BLaER1 (cell line): ENCODE results near the gene EPAS1.

Source experiments
- H3K27ac ChIP-seq: shearing (Covaris generic); formaldehyde crosslinking; 2 replicates; pipeline ENCODE4 v1.8.1; 2022
- H3K27me3 ChIP-seq: shearing (Covaris generic); formaldehyde crosslinking; 2 replicates; pipeline ENCODE4 v1.8.1; 2022
- H3K36me3 ChIP-seq: shearing (Covaris generic); formaldehyde crosslinking; 2 replicates; pipeline ENCODE4 v1.8.1; 2022
- H3K4me1 ChIP-seq: shearing (Covaris generic); formaldehyde crosslinking; 2 replicates; pipeline ENCODE4 v1.8.1; 2022
- H3K4me2 ChIP-seq: shearing (Covaris generic); formaldehyde crosslinking; 2 replicates; pipeline ENCODE4 v1.8.1; 2022
- H3K4me3 ChIP-seq: shearing (Covaris generic); formaldehyde crosslinking; 2 replicates; pipeline ENCODE4 v1.8.1; 2022
- H3K9ac ChIP-seq: shearing (Covaris generic); formaldehyde crosslinking; 2 replicates; pipeline ENCODE4 v1.8.1; 2022
- H3K9me3 ChIP-seq: shearing (Covaris generic); formaldehyde crosslinking; 2 replicates; pipeline ENCODE4 v1.8.1; 2022
- H4K20me1 ChIP-seq: shearing (Covaris generic); formaldehyde crosslinking; 2 replicates; pipeline ENCODE4 v1.8.1; 2022
- Cebpa-rat ChIP-seq: shearing (Covaris generic); IDR thresholded peaks from 2 replicates; pipeline ENCODE4 v1.8.1; 2022

Gene EPAS1

GRCh38 chr2:46355756-46356155 lies 58.5 kb downstream of the EPAS1 start:
- Histone ChIP-seq H3K9ac (no peak overlapping the region), H3K27ac (no peak overlapping the region), H4K20me1 (no peaks in the 10 kb centered on the region)

GRCh38 chr2:46356991-46357390 lies 59.8 kb downstream of the EPAS1 start:
- H3K9me3 ChIP-seq, result peaks cover 25% of the 10 kb centered on the region
- peak overlapping the region; percentile 57 for H3K4me2 ChIP-seq
- H4K20me1 ChIP-seq, result no peaks in the 10 kb centered on the region
- H3K9ac ChIP-seq, result no peak overlapping the region
- peaks cover 20% of the 10 kb centered on the region for H3K36me3 ChIP-seq
- no peak for TF ChIP-seq Cebpa-rat
- no peaks in the 10 kb centered on the region for H3K27me3 ChIP-seq
- peaks cover 76% of the 10 kb centered on the region for H3K4me1 ChIP-seq
- no peak overlapping the region for H3K4me3 ChIP-seq
- H3K27ac ChIP-seq, result 0 out of 2 replicates have a peak overlapping the region, but pooled peaks have one; percentile 14

More at GRCh38 chr2:46355756-46356155, 58.5 kb downstream of the EPAS1 start:
- Histone ChIP-seq H3K36me3 (peaks cover 14% of the 10 kb centered on the region), H3K4me1 (peaks cover 80% of the 10 kb centered on the region), H3K4me2 (peak overlapping the region; percentile 91; the same call in 1 of the 2 replicates), H3K4me3 (no peak overlapping the region), H3K9me3 (peaks cover 20% of the 10 kb centered on the region), H3K27me3 (no peaks in the 10 kb centered on the region)
- no peak for TF ChIP-seq Cebpa-rat

DNA sequence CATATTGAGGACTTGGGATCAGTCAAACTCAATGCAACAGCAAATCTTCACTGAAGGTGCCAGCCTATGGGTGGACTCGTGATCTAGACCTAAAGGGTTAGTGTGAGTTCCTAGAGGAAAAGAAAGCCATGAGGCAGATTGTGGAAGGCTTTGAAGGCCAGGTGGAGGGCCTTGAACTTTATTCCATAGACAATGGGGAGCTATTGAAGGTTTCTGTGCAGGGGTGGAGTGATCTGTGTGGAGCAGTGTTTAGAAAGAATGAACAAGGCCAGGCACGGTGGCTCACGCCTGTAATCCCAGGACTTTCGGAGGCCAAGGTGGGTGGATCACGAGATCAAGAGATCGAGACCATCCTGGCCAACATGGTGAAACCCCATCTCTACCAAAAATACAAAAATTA lies 61.5 kb downstream of the EPAS1 start:
- Histone ChIP-seq H3K27me3 (no peaks in the 10 kb centered on the region), H3K36me3 (peaks cover 20% of the 10 kb centered on the region), H3K4me2 (peak overlapping the region; percentile 57; the same call in 1 of the 2 replicates), H3K4me1 (peaks cover 76% of the 10 kb centered on the region), H3K9me3 (peaks cover 25% of the 10 kb centered on the region), H3K27ac (no peak overlapping the region; the same call in 1 of the 2 replicates), H4K20me1 (no peaks in the 10 kb centered on the region), H3K4me3 (no peak overlapping the region), H3K9ac (no peak overlapping the region)
- TF ChIP-seq Cebpa-rat, result no peak

GRCh38 chr2:46360303-46360702 lies 63.1 kb downstream of the EPAS1 start:
- Histone ChIP-seq H4K20me1 (no peaks in the 10 kb centered on the region), H3K27me3 (no peaks in the 10 kb centered on the region), H3K4me2 (no peak overlapping the region), H3K4me3 (no peak overlapping the region), H3K9ac (no peak overlapping the region), H3K36me3 (peaks cover 20% of the 10 kb centered on the region), H3K27ac (no peak overlapping the region), H3K4me1 (peaks cover 76% of the 10 kb centered on the region), H3K9me3 (peaks cover 25% of the 10 kb centered on the region)
- TF ChIP-seq Cebpa-rat, result no peak

DNA sequence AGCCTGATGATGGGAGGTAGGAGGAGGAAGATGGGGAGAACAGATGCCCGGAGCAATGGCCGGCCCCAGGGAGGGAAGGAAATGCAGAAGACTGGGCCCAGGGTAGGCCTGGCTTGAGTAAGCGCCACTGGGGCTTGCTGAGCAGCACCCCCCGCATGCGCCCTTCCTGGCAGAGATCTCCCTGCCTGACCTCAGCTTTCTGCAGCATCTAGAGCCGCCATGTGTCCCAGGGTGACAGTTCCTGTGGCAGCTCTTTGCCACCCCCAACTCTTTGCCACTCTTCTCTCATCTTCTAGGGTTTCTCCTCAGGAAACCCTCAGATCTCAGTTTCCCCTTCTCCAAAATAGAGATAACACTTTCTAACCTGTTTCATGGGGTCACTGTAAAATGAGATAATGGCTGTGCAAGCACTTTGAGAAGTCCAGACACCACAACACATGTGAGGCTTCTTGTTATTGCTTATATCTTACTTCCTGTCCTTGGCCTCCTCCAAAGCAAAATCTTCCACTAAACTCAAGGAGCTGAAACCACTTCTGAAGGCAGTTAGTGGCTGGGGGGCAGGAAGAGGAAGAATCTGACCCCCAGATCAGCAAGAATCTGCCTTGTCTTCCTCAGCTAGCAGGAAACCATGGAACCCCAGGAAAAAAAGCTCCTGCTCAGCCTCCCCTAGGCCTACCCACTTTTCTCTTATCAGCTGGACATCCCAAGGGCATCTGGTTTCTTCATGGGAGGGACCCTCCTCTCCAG lies 64.9 kb downstream of the EPAS1 start:
- Histone ChIP-seq H3K4me3 (no peak overlapping the region), H3K27ac (peak overlapping the region; percentile 63), H4K20me1 (no peaks in the 10 kb centered on the region), H3K9me3 (peaks cover 16% of the 10 kb centered on the region), H3K4me1 (peaks cover 69% of the 10 kb centered on the region), H3K9ac (no peak overlapping the region; the same call in 1 of the 2 replicates), H3K4me2 (peak overlapping the region; percentile 64), H3K27me3 (no peaks in the 10 kb centered on the region), H3K36me3 (peaks cover 9% of the 10 kb centered on the region; the same call in 1 of the 2 replicates)
- TF ChIP-seq Cebpa-rat, result no peak

- no peaks in the 10 kb centered on the region for H3K27me3 ChIP-seq
- no peaks in the 10 kb centered on the region for H4K20me1 ChIP-seq
- H3K27ac ChIP-seq, result peak overlapping the region; percentile 63; the same call in 1 of the 2 replicates
- peak overlapping the region; percentile 64 for H3K4me2 ChIP-seq
- peaks cover 9% of the 10 kb centered on the region; the same call in 1 of the 2 replicates for H3K36me3 ChIP-seq
- H3K9me3 ChIP-seq, result peaks cover 16% of the 10 kb centered on the region
- peaks cover 63% of the 10 kb centered on the region for H3K4me1 ChIP-seq
- no peak overlapping the region for H3K4me3 ChIP-seq
- no peak overlapping the region for H3K9ac ChIP-seq
- no peak for TF ChIP-seq Cebpa-rat
Observed at GRCh38 chr2:46362667-46363012, 65.4 kb downstream of the EPAS1 start.

- Histone ChIP-seq H3K4me1 (peaks cover 60% of the 10 kb centered on the region), H3K36me3 (peaks cover 9% of the 10 kb centered on the region; the same call in 1 of the 2 replicates), H3K9ac (peak overlapping the region; percentile 2; the same call in 1 of the 2 replicates), H3K27ac (peak overlapping the region; percentile 51), H3K4me2 (peak overlapping the region; percentile 71), H3K4me3 (no peak overlapping the region), H3K27me3 (no peaks in the 10 kb centered on the region), H3K9me3 (peaks cover 14% of the 10 kb centered on the region), H4K20me1 (no peaks in the 10 kb centered on the region)
- TF ChIP-seq Cebpa-rat, result no peak
Observed at GRCh38 chr2:46363535-46364170, 66.4 kb downstream of the EPAS1 start.

GRCh38 chr2:46364797-46365457 lies 67.7 kb downstream of the EPAS1 start:
- Histone ChIP-seq H3K9ac (no peak overlapping the region), H3K27ac (no peak overlapping the region), H3K4me2 (peak overlapping the region; percentile 71), H4K20me1 (no peaks in the 10 kb centered on the region), H3K27me3 (no peaks in the 10 kb centered on the region), H3K36me3 (peaks cover 11% of the 10 kb centered on the region; the same call in 1 of the 2 replicates), H3K4me1 (peaks cover 61% of the 10 kb centered on the region), H3K4me3 (no peak overlapping the region), H3K9me3 (peaks cover 12% of the 10 kb centered on the region; the same call in 1 of the 2 replicates)
- TF ChIP-seq Cebpa-rat, result no peak

DNA sequence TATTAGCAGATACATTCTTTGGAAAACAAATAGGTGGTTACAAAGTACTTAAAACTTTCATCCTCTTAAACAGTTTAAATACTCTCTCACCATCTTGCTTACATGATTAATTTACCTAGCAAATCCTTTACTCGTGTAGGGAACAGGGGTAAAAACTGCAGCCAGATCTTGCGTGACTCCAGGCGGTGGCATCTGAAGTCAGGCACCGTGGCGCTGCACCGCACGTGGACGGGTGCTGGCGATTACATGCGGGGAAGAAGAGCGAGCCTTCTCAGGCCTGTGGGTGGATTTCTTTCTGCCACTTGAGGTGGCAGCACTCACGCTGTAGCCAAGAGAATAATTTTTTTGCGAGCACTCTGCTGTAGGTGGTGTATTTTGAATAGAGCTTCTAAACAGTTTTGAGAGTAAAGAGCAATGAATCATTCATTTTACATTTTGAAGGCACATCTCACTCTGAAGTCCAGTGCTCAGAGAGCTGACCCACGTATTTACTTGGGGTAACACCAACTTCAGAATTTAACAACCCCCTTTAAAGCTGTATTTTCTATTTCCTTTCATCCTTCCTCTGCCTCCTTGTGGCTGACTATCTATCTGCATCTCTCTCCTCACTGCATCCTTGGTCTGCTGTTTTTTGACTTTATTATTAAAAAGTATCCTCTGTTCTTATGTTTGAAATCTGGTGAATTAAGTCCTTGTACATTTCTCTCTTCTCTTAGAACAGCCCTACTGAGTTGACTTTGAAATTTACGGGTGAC lies 68.9 kb downstream of the EPAS1 start:
- no peak overlapping the region for H3K9ac ChIP-seq
- TF ChIP-seq Cebpa-rat, result no peak
- H3K27ac ChIP-seq, result no peak overlapping the region
- peaks cover 61% of the 10 kb centered on the region for H3K4me1 ChIP-seq
- H3K27me3 ChIP-seq, result no peaks in the 10 kb centered on the region
- peaks cover 10% of the 10 kb centered on the region; the same call in 1 of the 2 replicates for H3K36me3 ChIP-seq
- no peak overlapping the region for H3K4me2 ChIP-seq
- 0 out of 2 replicates have a peak, but pooled peaks cover 1% of the 10 kb centered on the region for H3K9me3 ChIP-seq
- H4K20me1 ChIP-seq, result no peaks in the 10 kb centered on the region
- no peak overlapping the region for H3K4me3 ChIP-seq
